Endothelial cell of hepatic sinusoid (primary cell): ENCODE results near the gene HOXB6.

Experiments used
- in situ Hi-C: cut with HindIII; loops from 2 replicates; pipeline ENCODE4 v1.10.0; 2017; ENCODE audit warnings: low sequenced_read_pairs

HOXB6 gene

GRCh38 chr17:48584223-48584741 is 20.5 kb downstream of the HOXB6 start:
- in situ Hi-C loops: no loop called here

GRCh38 chr17:48583708-48584222 is 21.0 kb downstream of the HOXB6 start:
- in situ Hi-C loops: no loop called here

- in situ Hi-C loops: no loop called here
Observed at GRCh38 chr17:48582750-48583069, 22.1 kb downstream of the HOXB6 start.

- in situ Hi-C loops: no loop called here
Observed at GRCh38 chr17:48579760-48580554, 24.8 kb downstream of the HOXB6 start.

GRCh38 chr17:48579471-48579759 is 25.4 kb downstream of the HOXB6 start:
- in situ Hi-C loops: no loop called here

- in situ Hi-C loops: no loop called here
Observed at GRCh38 chr17:48578616-48579470, 25.9 kb downstream of the HOXB6 start.

GRCh38 chr17:48577946-48578615 is 26.7 kb downstream of the HOXB6 start, which contains the start of gene HOXB4:
Gene HOXB4, minus strand, starts transcription at chr17:48578350. Its CDS starts 31 bp downstream, at chr17:48578319.
- in situ Hi-C loops: no loop called here

- in situ Hi-C loops: no loop called here
Observed at GRCh38 chr17:48577330-48577945, 27.3 kb downstream of the HOXB6 start.

- in situ Hi-C loops: no loop called here
Observed at GRCh38 chr17:48576479-48577309, 28.1 kb downstream of the HOXB6 start.

- in situ Hi-C loops: no loop called here
Observed at GRCh38 chr17:48575673-48576478, 28.9 kb downstream of the HOXB6 start.

GRCh38 chr17:48575066-48575582 is 29.7 kb downstream of the HOXB6 start:
- in situ Hi-C loops: no loop called here

GRCh38 chr17:48574505-48575065 is 30.2 kb downstream of the HOXB6 start:
- in situ Hi-C loops: no loop called here

- in situ Hi-C loops: no loop called here
Observed at GRCh38 chr17:48571826-48572417, 32.9 kb downstream of the HOXB6 start.

GRCh38 chr17:48571024-48571818 is 33.6 kb downstream of the HOXB6 start:
- in situ Hi-C loops: no loop called here

- in situ Hi-C loops: no loop called here
Observed at GRCh38 chr17:48570325-48571023, 34.3 kb downstream of the HOXB6 start.

- in situ Hi-C loops: no loop called here
Observed at GRCh38 chr17:48569674-48570324, 35.0 kb downstream of the HOXB6 start.
